Transverse colon (tissue), 4 donors: ENCODE measurements around the gene CDKN1A. TPM values are rescaled to one million over a fixed set of nuclear protein-coding genes. Genes with fewer than 3 reads are reported as not detected.

Source experiments
- DNase-seq: peaks from one replicate; pipeline ENCODE4 v3.0.0-alpha.2; 2019
- H3K27ac ChIP-seq, 4 donors: fragments of 200-600 bp; sonication (generic); 2 replicates each; pipeline ENCODE4 v1.5.1; 2016 to 2018; ENCODE audit warnings: inconsistent platforms in 4 of 4
- H3K27me3 ChIP-seq: fragments of 200-600 bp; sonication (generic); 2 replicates; pipeline ENCODE4 v1.5.1; 2017; ENCODE audit warnings: inconsistent platforms
- H3K36me3 ChIP-seq, 4 donors: fragments of 200-600 bp; sonication (generic); 2 replicates each; pipeline ENCODE4 v1.5.1; 2017 to 2019; ENCODE audit warnings: inconsistent platforms in 4 of 4
- H3K4me1 ChIP-seq, 4 donors: fragments of 200-600 bp; sonication (generic); 2 replicates each; pipeline ENCODE4 v1.5.1; 2017 to 2020; ENCODE audit warnings: inconsistent platforms in 4 of 4
- H3K4me3 ChIP-seq, 4 donors: fragments of 200-600 bp; sonication (generic); 1 replicate in 1 of 4; 2 replicates in 3 of 4; pipeline versions ENCODE4 v1.5.1 to v1.6.1; 2017 to 2019; ENCODE audit warnings: inconsistent platforms in 4 of 4
- H3K9me3 ChIP-seq, 2 donors: fragments of 200-600 bp; sonication (generic); 2 replicates each; pipeline ENCODE4 v1.5.1; 2017 to 2019; ENCODE audit warnings: inconsistent platforms in 2 of 2
- EP300 ChIP-seq: sonication (generic); formaldehyde crosslinking; IDR thresholded peaks from one replicate; pipeline ENCODE4 v1.6.1; 2017; ENCODE audit warnings: antibody characterized with exemption, low read depth
- POLR2A ChIP-seq: fragments of 450-650 bp; IDR thresholded peaks from one replicate; pipeline ENCODE4 v1.6.1; 2016; ENCODE audit warnings: antibody characterized with exemption, mild to moderate bottlenecking, moderate library complexity
- POLR2AphosphoS5 ChIP-seq, 3 donors: sonication (generic); formaldehyde crosslinking; IDR thresholded peaks; one replicate each; pipeline ENCODE4 v1.6.1; 2016; ENCODE audit warnings: antibody characterized with exemption in 3 of 3
- WGBS, 2 donors: methylation state at CpG; one replicate each; pipeline ENCODE4 v1.1.5; 2018; ENCODE audit warnings: low coverage in 1 of 2; 5-methylcytosine and 5-hydroxymethylcytosine counted together
- in situ Hi-C, 4 donors: fragments of 200-750 bp; cut with MboI; loops; one replicate each; pipeline versions ENCODE4 v1.15.0 to v1.15.1; 2017; ENCODE audit warnings: low sequenced_read_pairs in 3 of 4, low pct_ligation_motif_present in 1 of 4, low pct_unique_long_range_greater_than_20kb in 1 of 4
- intact Hi-C: fragments of 100-400 bp; cut with DNase I; formaldehyde crosslinking; loops from one replicate; pipeline ENCODE4 v1.15.1; 2023; ENCODE audit warnings: low total_unique reads
- total RNA-seq, 4 donors: library from RNA; depleted of rRNA; stranded (reverse); fragments of >200 nt; gene quantifications; one replicate each; pipeline ENCODE4 v1.1.0, GENCODE V29; 2016
- TF ChIP-seq, protein P1 (sequence below), 5 experiments: fragments of 200-600 bp in 3 of 5; fragments of 450-650 bp in 2 of 5; sonication (generic) in 3 of 5; IDR thresholded peaks; 1 replicate in 2 of 5; 2 replicates in 3 of 5; pipeline ENCODE4 v1.5.1; 2016 to 2017; ENCODE audit warnings: antibody characterized with exemption in 5 of 5, inconsistent platforms in 3 of 5, mild to moderate bottlenecking in 2 of 5, moderate library complexity in 1 of 5

CDKN1A gene
- total RNA-seq, 4 donors from 2014 or later, result 34.6 to 613 (median 264) TPM

DNA sequence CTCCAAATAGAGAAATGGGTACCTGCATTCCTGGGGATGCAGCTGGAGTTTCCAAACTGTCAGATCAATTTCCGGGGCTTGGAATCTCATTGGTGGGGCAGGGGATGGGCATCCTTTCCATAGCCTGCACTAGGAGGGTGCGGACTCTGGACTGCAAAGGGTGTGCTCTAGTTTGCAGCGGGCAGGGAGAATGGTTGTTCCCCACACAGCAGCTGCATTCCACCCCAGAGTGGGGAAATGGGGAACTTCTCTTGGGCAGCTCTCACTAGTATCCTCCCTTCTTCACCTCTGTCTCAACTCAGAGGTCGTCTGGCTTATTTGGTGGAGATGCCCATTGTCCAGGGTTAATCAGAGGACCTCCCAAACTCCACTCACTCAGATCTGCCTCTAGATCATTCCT, 34.5 kb upstream of the CDKN1A start:
- peaks cover 15 to 41% (median 26%) of the 10 kb centered on the region in 4 donors for H3K4me1 ChIP-seq
- H3K9me3 ChIP-seq, result no peaks in the 10 kb centered on the region
- WGBS, 2 donors, result 73 to 80% methylated on average over 4 of the region's 4 CpGs
- DNase-seq, result no peak
- in situ Hi-C loops, result no loop called here
- H3K4me3 ChIP-seq, result no peak overlapping the region
- no peaks in the 10 kb centered on the region for H3K27me3 ChIP-seq
- peak overlapping the region in 3 of 4 donors; percentile 80 to 87 (median 82) for H3K27ac ChIP-seq
- intact Hi-C loops, result no loop called here
- no peaks in the 10 kb centered on the region for H3K36me3 ChIP-seq
- TF ChIP-seq EP300, result no peak
- no peak for TF ChIP-seq POLR2AphosphoS5 (IDR thresholded peaks at IDR 0.05)
- no peak for TF ChIP-seq POLR2A
- TF ChIP-seq, protein P1, sequence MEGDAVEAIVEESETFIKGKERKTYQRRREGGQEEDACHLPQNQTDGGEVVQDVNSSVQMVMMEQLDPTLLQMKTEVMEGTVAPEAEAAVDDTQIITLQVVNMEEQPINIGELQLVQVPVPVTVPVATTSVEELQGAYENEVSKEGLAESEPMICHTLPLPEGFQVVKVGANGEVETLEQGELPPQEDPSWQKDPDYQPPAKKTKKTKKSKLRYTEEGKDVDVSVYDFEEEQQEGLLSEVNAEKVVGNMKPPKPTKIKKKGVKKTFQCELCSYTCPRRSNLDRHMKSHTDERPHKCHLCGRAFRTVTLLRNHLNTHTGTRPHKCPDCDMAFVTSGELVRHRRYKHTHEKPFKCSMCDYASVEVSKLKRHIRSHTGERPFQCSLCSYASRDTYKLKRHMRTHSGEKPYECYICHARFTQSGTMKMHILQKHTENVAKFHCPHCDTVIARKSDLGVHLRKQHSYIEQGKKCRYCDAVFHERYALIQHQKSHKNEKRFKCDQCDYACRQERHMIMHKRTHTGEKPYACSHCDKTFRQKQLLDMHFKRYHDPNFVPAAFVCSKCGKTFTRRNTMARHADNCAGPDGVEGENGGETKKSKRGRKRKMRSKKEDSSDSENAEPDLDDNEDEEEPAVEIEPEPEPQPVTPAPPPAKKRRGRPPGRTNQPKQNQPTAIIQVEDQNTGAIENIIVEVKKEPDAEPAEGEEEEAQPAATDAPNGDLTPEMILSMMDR (IDR thresholded peaks at IDR 0.05), result no peak

DNA sequence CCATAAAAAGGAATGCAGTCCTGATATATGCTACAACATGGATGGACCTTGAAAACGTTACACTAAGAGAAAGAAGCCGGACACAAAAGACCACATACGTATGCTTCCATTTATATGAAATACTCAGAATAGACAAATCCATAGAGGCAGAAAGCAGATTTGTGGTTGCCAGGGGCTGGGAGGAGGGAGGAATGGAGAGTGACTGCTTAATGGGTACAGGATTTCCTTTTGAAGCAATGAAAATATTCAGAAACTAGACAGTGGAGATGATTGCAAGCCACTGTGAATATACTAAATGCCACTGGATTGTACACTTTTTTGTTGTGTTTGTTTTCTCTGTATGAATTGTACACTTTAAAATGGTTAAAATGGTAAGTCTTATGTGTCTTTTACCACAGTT, 29.4 kb upstream of the CDKN1A start:
- intact Hi-C loops, result no loop called here
- no peak for TF ChIP-seq EP300
- TF ChIP-seq POLR2A, result no peak
- no peak for TF ChIP-seq POLR2AphosphoS5 (IDR thresholded peaks at IDR 0.05)
- TF ChIP-seq, protein P1 (IDR thresholded peaks at IDR 0.05), result no peak

DNA sequence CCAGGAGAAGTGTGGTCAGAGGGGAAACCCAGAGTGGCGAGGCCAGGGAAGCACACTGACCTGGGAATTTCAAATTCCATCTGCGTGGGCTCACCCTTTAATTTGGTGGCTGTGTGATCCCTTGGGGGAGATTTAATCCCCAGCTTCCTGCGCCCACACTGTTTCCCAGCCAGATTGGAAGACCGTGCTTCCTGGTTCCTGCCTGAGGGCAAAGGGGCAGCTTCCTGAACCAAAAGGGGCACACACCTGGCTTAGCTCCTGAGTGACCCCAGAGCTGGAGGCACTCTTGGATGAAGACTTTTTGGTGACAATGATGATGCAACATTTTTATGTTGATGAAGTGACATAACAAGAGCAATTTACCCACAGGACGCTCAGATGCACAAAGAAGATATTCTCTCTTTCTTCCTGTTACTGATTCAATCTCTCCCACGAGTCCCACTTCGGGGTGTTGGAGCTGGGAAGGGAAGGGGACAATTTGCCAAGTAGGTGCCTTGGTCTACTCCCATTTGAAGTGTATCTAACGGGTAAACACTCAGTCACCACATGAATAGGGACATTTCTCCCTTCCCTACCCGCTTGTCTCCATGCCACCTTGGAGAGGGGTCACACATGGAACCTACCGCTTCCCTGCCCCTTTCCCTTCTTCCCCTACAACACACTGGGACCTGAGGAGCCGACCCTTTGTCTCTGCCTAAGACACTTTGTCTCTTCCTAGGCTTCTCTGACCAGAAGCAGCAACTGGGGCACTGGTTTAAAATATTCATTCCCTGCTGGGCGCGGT, 28.6 kb upstream of the CDKN1A start:
- H3K27me3 ChIP-seq, result no peaks in the 10 kb centered on the region
- in situ Hi-C loops (no loop called here), intact Hi-C loops (no loop called here)
- H3K4me1 ChIP-seq, result peaks cover 7 to 33% (median 13%) of the 10 kb centered on the region in 4 donors
- TF ChIP-seq EP300 (no peak), POLR2A (no peak), POLR2AphosphoS5 (IDR thresholded peaks at IDR 0.05) (no peak)
- TF ChIP-seq, protein P1 (IDR thresholded peaks at IDR 0.05), result no peak
- no peak for DNase-seq
- no peaks in the 10 kb centered on the region for H3K36me3 ChIP-seq
- H3K4me3 ChIP-seq, result no peak overlapping the region
- WGBS, 2 donors, result 58 to 80% methylated on average over 5 to 13 of the region's 13 CpGs
- H3K27ac ChIP-seq, result peak overlapping the region in 2 of 4 donors; percentile 41 to 67
- no peaks in the 10 kb centered on the region for H3K9me3 ChIP-seq

More for the DNA sequence above, 29.4 kb upstream of the CDKN1A start:
- DNase-seq, result no peak
- H3K4me1 ChIP-seq, result peaks cover 10 to 38% (median 15%) of the 10 kb centered on the region in 4 donors
- no peak overlapping the region for H3K27ac ChIP-seq
- no peaks in the 10 kb centered on the region for H3K27me3 ChIP-seq
- H3K4me3 ChIP-seq, result no peak overlapping the region
- no peaks in the 10 kb centered on the region for H3K9me3 ChIP-seq
- no peaks in the 10 kb centered on the region for H3K36me3 ChIP-seq
- 85 to 87% methylated on average over 3 of the region's 3 CpGs for WGBS, 2 donors
- in situ Hi-C loops, result no loop called here

DNA sequence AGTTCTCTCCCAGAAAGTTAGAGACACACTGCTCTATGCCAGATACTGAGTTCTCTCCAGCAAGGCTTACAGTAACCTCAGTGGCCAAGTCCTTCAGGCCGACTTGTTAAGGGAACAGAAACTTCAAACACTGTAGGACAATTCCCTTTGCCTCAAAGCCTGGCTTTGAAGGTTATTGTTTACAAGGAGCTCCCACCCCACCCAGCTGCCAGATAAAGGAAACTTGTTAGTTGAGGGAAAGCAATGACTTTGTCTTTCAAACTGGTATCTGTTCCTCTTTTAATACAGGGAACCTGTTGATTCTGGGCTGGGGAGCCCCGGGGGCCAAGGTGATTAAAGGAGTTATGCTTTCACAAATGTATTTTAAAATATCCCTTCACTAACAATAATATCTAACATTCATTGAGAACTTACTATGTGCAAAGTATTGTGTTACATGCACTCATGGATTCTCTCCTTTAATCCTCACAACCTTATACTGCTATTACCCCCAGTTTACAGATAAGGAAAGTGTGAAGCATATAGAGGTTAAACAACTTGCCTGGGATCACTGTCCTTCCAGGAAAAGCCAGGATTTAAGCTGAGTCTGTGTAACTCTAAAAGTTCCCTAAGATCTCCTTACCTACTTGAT, 27.6 kb upstream of the CDKN1A start:
- Histone ChIP-seq H3K36me3 (no peaks in the 10 kb centered on the region), H3K9me3 (no peaks in the 10 kb centered on the region), H3K27me3 (no peaks in the 10 kb centered on the region), H3K27ac (peak overlapping the region; percentile 41 to 67 (median 52)), H3K4me1 (peaks cover 7 to 33% (median 13%) of the 10 kb centered on the region in 4 donors), H3K4me3 (no peak overlapping the region)
- DNase-seq, result peak; percentile 51
- intact Hi-C loops, result no loop called here
- TF ChIP-seq POLR2AphosphoS5 (IDR thresholded peaks at IDR 0.05), result peak in 1 of 3 donors; percentile 16
- TF ChIP-seq EP300, result no peak
- WGBS, 2 donors, result 18 to 21% methylated on average over 2 of the region's 2 CpGs
- in situ Hi-C loops, result no loop called here
